ENCODE measurements around the gene GOLGA2.

GOLGA2 gene

GRCh38 chr9:128214571-128215490 is 61.0 kb downstream of the GOLGA2 start:
- no peak overlapping the region for H3K27ac ChIP-seq (ENCODE audit: low read depth, low read length)
- no peaks in the 10 kb centered on the region for H3K9me3 ChIP-seq (ENCODE audit: control insufficient read depth in 1 of 2, low read length in 2 of 2)
- no peak overlapping the region for H3K4me3 ChIP-seq (ENCODE audit: low read depth in 1 of 2, low read length in 2 of 2)
- no peaks in the 10 kb centered on the region for H3K27me3 ChIP-seq (ENCODE audit: control insufficient read depth in 1 of 2, insufficient read depth in 2 of 2, low read length in 2 of 2)
- peaks cover 21 to 24% of the 10 kb centered on the region in 2 donors for H3K4me1 ChIP-seq (ENCODE audit: control insufficient read depth in 1 of 2, insufficient read depth in 2 of 2, low read length in 2 of 2)
- no peaks in the 10 kb centered on the region for H3K36me3 ChIP-seq (ENCODE audit: control insufficient read depth in 1 of 2, insufficient read depth in 2 of 2, low read length in 2 of 2)
- no peak overlapping the region for H3K9ac ChIP-seq (ENCODE audit: low read depth in 1 of 2, low read length in 2 of 2)

GRCh38 chr9:128213746-128214497 is 61.9 kb downstream of the GOLGA2 start:
- H3K9me3 ChIP-seq (ENCODE audit: control insufficient read depth in 1 of 2, low read length in 2 of 2), result no peaks in the 10 kb centered on the region
- no peak overlapping the region for H3K27ac ChIP-seq (ENCODE audit: low read depth, low read length)
- peaks cover 21 to 24% of the 10 kb centered on the region in 2 donors for H3K4me1 ChIP-seq (ENCODE audit: control insufficient read depth in 1 of 2, insufficient read depth in 2 of 2, low read length in 2 of 2)
- H3K4me3 ChIP-seq (ENCODE audit: low read depth in 1 of 2, low read length in 2 of 2), result no peak overlapping the region
- H3K27me3 ChIP-seq (ENCODE audit: control insufficient read depth in 1 of 2, insufficient read depth in 2 of 2, low read length in 2 of 2), result no peaks in the 10 kb centered on the region
- H3K9ac ChIP-seq (ENCODE audit: low read depth in 1 of 2, low read length in 2 of 2), result no peak overlapping the region
- H3K36me3 ChIP-seq (ENCODE audit: control insufficient read depth in 1 of 2, insufficient read depth in 2 of 2, low read length in 2 of 2), result no peaks in the 10 kb centered on the region

- Histone ChIP-seq H3K4me1 (ENCODE audit: control insufficient read depth in 1 of 2, insufficient read depth in 2 of 2, low read length in 2 of 2) (peaks cover 13 to 15% of the 10 kb centered on the region in 2 donors), H3K36me3 (ENCODE audit: control insufficient read depth in 1 of 2, insufficient read depth in 2 of 2, low read length in 2 of 2) (no peaks in the 10 kb centered on the region), H3K9ac (ENCODE audit: low read depth in 1 of 2, low read length in 2 of 2) (no peak overlapping the region), H3K4me3 (ENCODE audit: low read depth in 1 of 2, low read length in 2 of 2) (no peak overlapping the region), H3K27ac (ENCODE audit: low read depth, low read length) (no peak overlapping the region), H3K9me3 (ENCODE audit: control insufficient read depth in 1 of 2, low read length in 2 of 2) (no peaks in the 10 kb centered on the region), H3K27me3 (ENCODE audit: control insufficient read depth in 1 of 2, insufficient read depth in 2 of 2, low read length in 2 of 2) (no peaks in the 10 kb centered on the region)
Observed at GRCh38 chr9:128211981-128212281, 63.9 kb downstream of the GOLGA2 start.

GRCh38 chr9:128211186-128211980 is 64.4 kb downstream of the GOLGA2 start:
- H3K36me3 ChIP-seq (ENCODE audit: control insufficient read depth in 1 of 2, insufficient read depth in 2 of 2, low read length in 2 of 2), result no peaks in the 10 kb centered on the region
- H3K4me3 ChIP-seq (ENCODE audit: low read depth in 1 of 2, low read length in 2 of 2), result no peak overlapping the region
- no peak overlapping the region for H3K27ac ChIP-seq (ENCODE audit: low read depth, low read length)
- H3K9ac ChIP-seq (ENCODE audit: low read depth in 1 of 2, low read length in 2 of 2), result no peak overlapping the region
- no peaks in the 10 kb centered on the region for H3K27me3 ChIP-seq (ENCODE audit: control insufficient read depth in 1 of 2, insufficient read depth in 2 of 2, low read length in 2 of 2)
- H3K9me3 ChIP-seq (ENCODE audit: control insufficient read depth in 1 of 2, low read length in 2 of 2), result no peaks in the 10 kb centered on the region
- peaks cover 17 to 20% of the 10 kb centered on the region in 2 donors for H3K4me1 ChIP-seq (ENCODE audit: control insufficient read depth in 1 of 2, insufficient read depth in 2 of 2, low read length in 2 of 2)

DNA sequence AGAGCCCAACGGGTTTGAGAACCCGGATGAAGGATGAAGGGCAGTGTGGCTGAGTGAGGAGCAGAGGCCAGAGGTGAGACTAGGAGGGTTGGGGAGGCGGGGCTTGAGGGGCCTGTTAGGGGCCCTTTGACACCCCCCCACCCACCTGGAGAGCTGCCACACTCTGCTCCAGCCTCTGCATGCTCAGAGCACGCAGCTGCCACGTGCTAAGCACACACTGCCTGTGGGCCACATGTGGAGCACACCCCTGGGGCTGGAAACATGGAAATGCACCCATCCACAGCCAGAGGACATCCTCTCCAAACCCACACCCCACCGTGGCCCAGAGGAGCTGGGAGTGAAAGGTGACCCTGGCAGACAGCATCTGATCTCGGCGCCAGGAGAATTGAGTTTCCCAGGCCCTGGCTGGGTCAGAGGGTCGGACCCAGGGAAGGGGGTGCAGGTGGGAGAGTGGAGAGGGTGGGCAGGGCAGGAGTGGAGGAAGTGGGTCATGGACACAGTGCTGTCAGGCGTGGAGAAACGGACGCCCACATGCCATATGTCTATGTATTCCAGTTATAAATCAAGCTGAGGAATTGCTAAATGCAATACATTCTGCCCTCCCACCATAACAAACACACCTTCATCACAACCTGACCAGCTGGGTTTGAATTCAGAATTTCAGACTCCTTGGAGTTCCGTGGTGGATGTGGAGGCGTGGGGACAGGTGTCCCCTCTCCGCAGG is 66.7 kb downstream of the GOLGA2 start:
- Histone ChIP-seq H3K4me1 (ENCODE audit: control insufficient read depth in 1 of 2, insufficient read depth in 2 of 2, low read length in 2 of 2) (peaks cover 20 to 22% of the 10 kb centered on the region in 2 donors), H3K9me3 (ENCODE audit: control insufficient read depth in 1 of 2, low read length in 2 of 2) (no peaks in the 10 kb centered on the region), H3K27ac (ENCODE audit: low read depth, low read length) (no peak overlapping the region), H3K27me3 (ENCODE audit: control insufficient read depth in 1 of 2, insufficient read depth in 2 of 2, low read length in 2 of 2) (peaks cover 9 to 11% of the 10 kb centered on the region in 2 donors), H3K9ac (ENCODE audit: low read depth in 1 of 2, low read length in 2 of 2) (no peak overlapping the region), H3K36me3 (ENCODE audit: control insufficient read depth in 1 of 2, insufficient read depth in 2 of 2, low read length in 2 of 2) (no peaks in the 10 kb centered on the region), H3K4me3 (ENCODE audit: low read depth in 1 of 2, low read length in 2 of 2) (no peak overlapping the region)

- H3K4me3 ChIP-seq (ENCODE audit: low read depth in 1 of 2, low read length in 2 of 2), result no peak overlapping the region
Observed at GRCh38 chr9:128208386-128208785, 67.4 kb downstream of the GOLGA2 start.

DNA sequence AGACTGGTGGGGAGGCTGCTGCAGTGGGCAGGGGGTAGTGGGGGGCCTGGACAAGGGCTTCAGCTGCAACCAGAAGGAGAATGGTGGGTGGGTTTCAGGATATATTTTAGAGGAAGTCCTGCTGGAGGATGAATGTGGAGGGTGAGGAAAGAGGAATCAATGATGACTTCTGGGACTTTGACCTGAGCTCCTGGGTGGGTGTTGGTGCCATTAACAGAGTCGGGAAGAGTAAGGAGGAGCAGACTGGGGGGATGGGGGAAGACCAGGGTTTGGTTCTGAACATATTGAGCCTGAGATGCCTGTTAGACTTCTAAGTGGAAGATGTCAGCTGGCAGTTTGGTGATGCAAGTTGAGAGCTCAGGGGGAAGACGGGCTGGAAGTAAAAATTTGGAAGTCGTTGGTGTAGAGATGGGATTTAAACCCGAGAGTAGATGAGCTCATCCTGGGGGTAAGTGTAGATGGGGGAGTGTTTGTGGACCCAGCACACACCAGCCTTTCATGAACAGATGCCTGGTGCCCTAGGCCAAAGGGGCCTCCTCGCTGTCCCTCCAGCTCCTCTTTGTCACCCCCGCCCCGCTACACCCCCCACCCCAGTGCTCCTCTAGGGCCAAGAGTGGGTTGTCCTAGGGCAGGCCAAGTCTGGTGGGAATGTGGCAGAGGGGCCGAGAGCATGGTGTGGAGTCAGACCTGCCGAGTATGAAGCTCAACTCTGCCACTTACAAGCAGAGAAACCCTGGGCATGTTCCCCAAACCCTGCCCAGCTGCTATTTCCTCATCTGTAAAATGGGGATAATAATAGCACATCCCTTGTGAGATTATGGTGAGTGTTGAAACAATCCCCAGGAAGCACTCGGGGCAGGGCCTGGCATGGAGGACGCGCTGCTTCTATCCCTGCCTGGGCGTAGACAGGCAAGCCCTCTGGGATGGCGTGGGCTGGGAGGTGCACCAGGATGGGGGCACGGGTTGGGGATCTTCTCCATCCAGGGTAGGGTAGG is 68.6 kb downstream of the GOLGA2 start:
- H3K9me3 ChIP-seq (ENCODE audit: control insufficient read depth in 1 of 2, low read length in 2 of 2), result no peaks in the 10 kb centered on the region
- no peak overlapping the region for H3K27ac ChIP-seq (ENCODE audit: low read depth, low read length)
- no peaks in the 10 kb centered on the region for H3K36me3 ChIP-seq (ENCODE audit: control insufficient read depth in 1 of 2, insufficient read depth in 2 of 2, low read length in 2 of 2)
- H3K4me3 ChIP-seq (ENCODE audit: low read depth in 1 of 2, low read length in 2 of 2), result no peak overlapping the region
- no peak overlapping the region for H3K9ac ChIP-seq (ENCODE audit: low read depth in 1 of 2, low read length in 2 of 2)
- peaks cover 14 to 16% of the 10 kb centered on the region in 2 donors for H3K27me3 ChIP-seq (ENCODE audit: control insufficient read depth in 1 of 2, insufficient read depth in 2 of 2, low read length in 2 of 2)
- peaks cover 20 to 25% of the 10 kb centered on the region in 2 donors for H3K4me1 ChIP-seq (ENCODE audit: control insufficient read depth in 1 of 2, insufficient read depth in 2 of 2, low read length in 2 of 2)

More at GRCh38 chr9:128208386-128208785, 67.4 kb downstream of the GOLGA2 start:
- Histone ChIP-seq H3K36me3 (ENCODE audit: control insufficient read depth in 1 of 2, insufficient read depth in 2 of 2, low read length in 2 of 2) (no peaks in the 10 kb centered on the region), H3K9me3 (ENCODE audit: control insufficient read depth in 1 of 2, low read length in 2 of 2) (no peaks in the 10 kb centered on the region), H3K27ac (ENCODE audit: low read depth, low read length) (no peak overlapping the region), H3K9ac (ENCODE audit: low read depth in 1 of 2, low read length in 2 of 2) (no peak overlapping the region), H3K4me1 (ENCODE audit: control insufficient read depth in 1 of 2, insufficient read depth in 2 of 2, low read length in 2 of 2) (peaks cover 20 to 26% of the 10 kb centered on the region in 2 donors), H3K27me3 (ENCODE audit: control insufficient read depth in 1 of 2, insufficient read depth in 2 of 2, low read length in 2 of 2) (peaks cover 14 to 16% of the 10 kb centered on the region in 2 donors)

DNA sequence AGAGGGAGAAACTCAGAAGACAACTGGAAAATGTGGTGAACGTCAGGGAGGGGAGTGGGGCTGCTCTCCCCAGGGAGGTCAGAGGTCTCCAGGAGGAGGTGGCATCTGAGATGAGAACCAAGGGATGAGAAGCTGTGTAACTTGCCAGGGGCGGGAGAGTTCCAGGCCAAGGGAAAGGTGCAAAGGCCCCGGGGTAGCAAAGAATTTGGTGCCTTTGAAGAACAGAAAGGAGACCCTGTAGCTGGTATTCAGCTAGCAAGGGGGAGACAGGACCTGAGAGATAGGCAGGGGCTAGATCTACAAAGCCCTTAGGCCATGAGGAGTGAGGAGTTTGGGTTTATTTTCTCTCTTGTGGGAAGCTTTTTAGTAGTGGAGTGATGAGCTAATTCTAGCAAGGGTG is 69.3 kb downstream of the GOLGA2 start:
- H3K27me3 ChIP-seq (ENCODE audit: control insufficient read depth in 1 of 2, insufficient read depth in 2 of 2, low read length in 2 of 2), result peaks cover 14 to 16% of the 10 kb centered on the region in 2 donors
- H3K9ac ChIP-seq (ENCODE audit: low read depth in 1 of 2, low read length in 2 of 2), result no peak overlapping the region
- H3K4me3 ChIP-seq (ENCODE audit: low read depth in 1 of 2, low read length in 2 of 2), result no peak overlapping the region
- H3K9me3 ChIP-seq (ENCODE audit: control insufficient read depth in 1 of 2, low read length in 2 of 2), result no peaks in the 10 kb centered on the region
- no peaks in the 10 kb centered on the region for H3K36me3 ChIP-seq (ENCODE audit: control insufficient read depth in 1 of 2, insufficient read depth in 2 of 2, low read length in 2 of 2)
- H3K4me1 ChIP-seq (ENCODE audit: control insufficient read depth in 1 of 2, insufficient read depth in 2 of 2, low read length in 2 of 2), result peaks cover 13 to 20% of the 10 kb centered on the region in 2 donors
- no peak overlapping the region for H3K27ac ChIP-seq (ENCODE audit: low read depth, low read length)
